SKM-1 (cell line): ENCODE results near the gene ASB9.
"Not testable (repeated sequence)": the region's sequence is repeated elsewhere in the genome, so short reads cannot be mapped to it uniquely, and the experiment has no call there.

Experiments used
- DNase-seq: peaks from one replicate; lab custom pipeline; 2025; ENCODE audit not compliant: unreplicated experiment; lab: John Stamatoyannopoulos, UW

ASB9 gene

GRCh38 chrX:15242899-15243555 is 26.9 kb downstream of the ASB9 start:
- DNase-seq: no peak

- no peak for DNase-seq
Observed at GRCh38 chrX:15241301-15241700, 28.6 kb downstream of the ASB9 start.

GRCh38 chrX:15240414-15240813 is 29.5 kb downstream of the ASB9 start:
- DNase-seq: no peak

- DNase-seq: no peak
Observed at GRCh38 chrX:15236146-15236545, 33.7 kb downstream of the ASB9 start.

GRCh38 chrX:15235001-15235400 is 34.9 kb downstream of the ASB9 start:
- no peak for DNase-seq

- DNase-seq: no peak
Observed at GRCh38 chrX:15233416-15234015, 36.4 kb downstream of the ASB9 start.

- no peak for DNase-seq
Observed at GRCh38 chrX:15224747-15225146, 45.1 kb downstream of the ASB9 start.

GRCh38 chrX:15221321-15221720 is 48.6 kb downstream of the ASB9 start:
- no peak for DNase-seq

- no peak for DNase-seq
Observed at GRCh38 chrX:15217161-15217560, 52.7 kb downstream of the ASB9 start.

GRCh38 chrX:15216280-15216679 is 53.6 kb downstream of the ASB9 start:
- no peak for DNase-seq

- no peak for DNase-seq
Observed at GRCh38 chrX:15215366-15215765, 54.5 kb downstream of the ASB9 start.

GRCh38 chrX:15214588-15214987 is 55.3 kb downstream of the ASB9 start:
- no peak for DNase-seq

GRCh38 chrX:15209096-15209495 is 60.8 kb downstream of the ASB9 start:
- no peak for DNase-seq

- DNase-seq: no peak
Observed at GRCh38 chrX:15207994-15208393, 61.9 kb downstream of the ASB9 start.

GRCh38 chrX:15207384-15207783 is 62.5 kb downstream of the ASB9 start:
- no peak for DNase-seq

GRCh38 chrX:15206306-15206705 is 63.6 kb downstream of the ASB9 start:
- DNase-seq: no peak

- no peak for DNase-seq
Observed at GRCh38 chrX:15204130-15204751, 65.6 kb downstream of the ASB9 start.

- no peak for DNase-seq
Observed at GRCh38 chrX:15203694-15204093, 66.2 kb downstream of the ASB9 start.

- DNase-seq: no peak
Observed at GRCh38 chrX:15202454-15203177, 67.3 kb downstream of the ASB9 start.

GRCh38 chrX:15200871-15201270 is 69.0 kb downstream of the ASB9 start:
- no peak for DNase-seq

GRCh38 chrX:15198608-15199202 is 71.2 kb downstream of the ASB9 start:
- not testable (repeated sequence) for DNase-seq

GRCh38 chrX:15194146-15194545 is 75.7 kb downstream of the ASB9 start:
- DNase-seq: no peak
